Spleen (tissue), 11 donors: ENCODE data around the gene GARNL3. TPM values are rescaled to one million over a fixed set of nuclear protein-coding genes. Genes with fewer than 3 reads are reported as not detected.
A peak's percentile ranks its signal among the peaks of the same experiment; 100 is the strongest.

Experiments
- DNase-seq: peaks from one replicate; pipeline ENCODE4 v3.0.0-alpha.2; 2020
- H3K27ac ChIP-seq, 8 donors: fragments of 200-600 bp; sonication (generic) in 7 of 8; 1 replicate in 4 of 8; 2 replicates in 4 of 8; pipeline versions ENCODE4 v1.5.0 to v1.8.0; 2016 to 2021; ENCODE audit warnings: inconsistent platforms in 4 of 8, mild to moderate bottlenecking in 4 of 8, moderate library complexity in 1 of 8
- H3K27me3 ChIP-seq, 7 donors: fragments of 200-600 bp; sonication (generic) in 6 of 7; replicated peaks in 1 of 7; 1 replicate in 4 of 7; 2 replicates in 3 of 7; pipeline versions ENCODE4 v1.5.0 to v1.8.0; 2016 to 2021; ENCODE audit warnings: inconsistent platforms in 3 of 7, mild to moderate bottlenecking in 1 of 7
- H3K36me3 ChIP-seq, 6 donors: fragments of 200-600 bp; sonication (generic) in 5 of 6; 1 replicate in 4 of 6; 2 replicates in 2 of 6; pipeline versions ENCODE4 v1.5.0 to v1.8.0; 2016 to 2021; ENCODE audit warnings: inconsistent platforms in 2 of 6
- H3K4me1 ChIP-seq, 6 donors: fragments of 200-600 bp; sonication (generic) in 5 of 6; 1 replicate in 3 of 6; 2 replicates in 3 of 6; pipeline versions ENCODE4 v1.5.0 to v1.8.0; 2016 to 2021; ENCODE audit warnings: inconsistent platforms in 3 of 6
- H3K4me3 ChIP-seq, 8 donors: fragments of 200-600 bp; sonication (generic) in 7 of 8; 1 replicate in 4 of 8; 2 replicates in 4 of 8; pipeline versions ENCODE4 v1.5.0 to v1.8.0; 2016 to 2021; ENCODE audit warnings: inconsistent platforms in 4 of 8, mild to moderate bottlenecking in 4 of 8, moderate library complexity in 2 of 8
- H3K9me3 ChIP-seq, 8 donors: fragments of 200-600 bp; sonication (generic) in 7 of 8; 1 replicate in 4 of 8; 2 replicates in 4 of 8; pipeline versions ENCODE4 v1.5.0 to v1.8.0; 2016 to 2021; ENCODE audit warnings: inconsistent platforms in 4 of 8
- POLR2A ChIP-seq, 3 donors: fragments of 450-650 bp; IDR thresholded peaks; one replicate each; pipeline ENCODE4 v1.5.1; 2017; ENCODE audit warnings: antibody characterized with exemption in 3 of 3, mild to moderate bottlenecking in 1 of 3
- POLR2AphosphoS5 ChIP-seq, 3 donors: sonication (generic); formaldehyde crosslinking; IDR thresholded peaks; one replicate each; pipeline ENCODE4 v1.5.1; 2017; ENCODE audit warnings: antibody characterized with exemption in 3 of 3
- WGBS, 5 donors: extraction: QIAGEN DNeasy Blood & Tissue Kit in 3 of 5; methylation state at CpG; one replicate each; pipeline versions ENCODE4 v1.1.5 to v1.1.7; 2013 to 2018; 5-methylcytosine and 5-hydroxymethylcytosine counted together
- intact Hi-C: fragments of 100-400 bp; cut with DNase I; formaldehyde crosslinking; loops from one replicate; pipeline ENCODE4 v1.15.0; 2023; ENCODE audit warnings: low total_unique reads
- polyA plus RNA-seq, 3 donors: library from polyadenylated mRNA; stranded (reverse); fragments of 200-250 nt; gene quantifications; one replicate each; pipeline ENCODE4 v1.2.1, GENCODE V29; 2013
- total RNA-seq, 7 donors: library from RNA; depleted of rRNA in 3 of 7; stranded (reverse); fragments of >200 nt in 3 of 7; fragmentation: NEBNext Ultra II Directional in 4 of 7; extraction: Animal tissue kit (Norgen Biotek cat#: 25700) in 4 of 7; gene quantifications; one replicate each; pipeline versions ENCODE4 v1.1.0 to v1.2.1, GENCODE V29; 2016 to 2021
- TF ChIP-seq, protein P1 (sequence below), 11 experiments: fragments of 200-600 bp in 7 of 11; fragments of 450-650 bp in 4 of 11; sonication (generic) in 4 of 11; IDR thresholded peaks in 8 of 11; conservative IDR thresholded peaks in 3 of 11; 1 replicate in 7 of 11; 2 replicates in 4 of 11; pipeline versions ENCODE4 v1.4.0 to v1.8.0; 2016 to 2021; ENCODE audit warnings: antibody characterized with exemption in 11 of 11, inconsistent platforms in 4 of 11, mild to moderate bottlenecking in 1 of 11
- donor health status: healthy with polysubstance abuse.
- donor health status: DM: no; HTN: no; CAD: no; lungs with moderate emphysema.
- donor health status: DM: no; HTN: no; CAD: no.
- donor health status: Bipolar disorder and iron deficiency.
- donor health status: healthy.
- donor health status: DM: no; HTN: no; CAD: no.
- donor health status: DM: yes; HTN: yes; CAD: no.

GARNL3 gene
- total and polyA plus RNA-seq, 10 donors: 2.1 to 14.7 (median 10.0) TPM

GRCh38 chr9:127396808-127397645 is 132.5 kb downstream of the GARNL3 start, which contains the start of gene SLC2A8:
TSS of gene SLC2A8 (plus strand) at chr9:127397169. CDS start at chr9:127397231, 62 bp downstream.
- H3K27me3 ChIP-seq: peaks cover 0 to 41% (median 0%) of the 10 kb centered on the region in 7 donors
- TF ChIP-seq, protein P1, sequence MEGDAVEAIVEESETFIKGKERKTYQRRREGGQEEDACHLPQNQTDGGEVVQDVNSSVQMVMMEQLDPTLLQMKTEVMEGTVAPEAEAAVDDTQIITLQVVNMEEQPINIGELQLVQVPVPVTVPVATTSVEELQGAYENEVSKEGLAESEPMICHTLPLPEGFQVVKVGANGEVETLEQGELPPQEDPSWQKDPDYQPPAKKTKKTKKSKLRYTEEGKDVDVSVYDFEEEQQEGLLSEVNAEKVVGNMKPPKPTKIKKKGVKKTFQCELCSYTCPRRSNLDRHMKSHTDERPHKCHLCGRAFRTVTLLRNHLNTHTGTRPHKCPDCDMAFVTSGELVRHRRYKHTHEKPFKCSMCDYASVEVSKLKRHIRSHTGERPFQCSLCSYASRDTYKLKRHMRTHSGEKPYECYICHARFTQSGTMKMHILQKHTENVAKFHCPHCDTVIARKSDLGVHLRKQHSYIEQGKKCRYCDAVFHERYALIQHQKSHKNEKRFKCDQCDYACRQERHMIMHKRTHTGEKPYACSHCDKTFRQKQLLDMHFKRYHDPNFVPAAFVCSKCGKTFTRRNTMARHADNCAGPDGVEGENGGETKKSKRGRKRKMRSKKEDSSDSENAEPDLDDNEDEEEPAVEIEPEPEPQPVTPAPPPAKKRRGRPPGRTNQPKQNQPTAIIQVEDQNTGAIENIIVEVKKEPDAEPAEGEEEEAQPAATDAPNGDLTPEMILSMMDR (IDR thresholded peaks at IDR 0.05 in 8 of 11, conservative IDR thresholded peaks at IDR 0.05 in 3 of 11): peak in 6 of 11 experiments; percentile 14 to 56 (median 46)
- TF ChIP-seq POLR2A (IDR thresholded peaks at IDR 0.05): peak in 1 of 3 donors; percentile 55
- TF ChIP-seq POLR2AphosphoS5 (IDR thresholded peaks at IDR 0.05): peak; percentile 89 to 96 (median 93)
- intact Hi-C loops: loop anchor here (10.0 kb wide), 1 partner anchor 172 kb away; no protein-coding TSS in a partner anchor
- peaks cover 0 to 24% (median 0%) of the 10 kb centered on the region in 6 donors for H3K36me3 ChIP-seq
- H3K4me3 ChIP-seq: peak within 1 kb of the TSS; percentile 72 to 90 (median 82)
- H3K9me3 ChIP-seq: no peaks in the 10 kb centered on the region
- H3K27ac ChIP-seq: peak within 1 kb of the TSS; percentile 67 to 89 (median 86)
- DNase-seq: peak; percentile 98
- WGBS, 5 donors: 1% methylated on average over 17 to 87 of the region's 87 CpGs
- peaks cover 6 to 35% (median 24%) of the 10 kb centered on the region in 6 donors for H3K4me1 ChIP-seq

DNA sequence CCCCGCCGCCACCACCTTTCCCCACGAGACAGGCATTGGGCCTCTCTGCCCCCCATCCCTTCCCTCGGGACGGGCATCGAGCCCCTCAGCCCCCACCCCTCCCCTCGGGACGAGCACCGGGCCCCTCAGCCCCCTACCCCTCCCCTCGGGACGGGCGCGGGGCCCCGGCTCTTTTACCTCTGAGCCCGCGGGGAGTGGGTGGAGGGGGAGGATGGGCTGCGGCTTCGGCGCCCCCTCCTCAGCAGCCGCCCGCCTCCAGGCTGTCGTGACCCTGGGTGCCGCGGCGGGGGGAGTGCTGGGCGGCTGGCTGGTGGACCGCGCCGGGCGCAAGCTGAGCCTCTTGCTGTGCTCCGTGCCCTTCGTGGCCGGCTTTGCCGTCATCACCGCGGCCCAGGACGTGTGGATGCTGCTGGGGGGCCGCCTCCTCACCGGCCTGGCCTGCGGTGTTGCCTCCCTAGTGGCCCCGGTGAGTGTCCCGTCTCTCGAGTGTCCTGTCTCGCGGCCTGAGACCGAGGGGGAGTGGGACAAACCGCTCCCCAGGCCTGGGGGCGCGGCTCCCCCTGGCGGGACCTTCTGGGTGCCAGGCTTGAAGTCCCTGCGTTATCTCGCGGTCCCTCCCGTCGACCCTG is 133.2 kb downstream of the GARNL3 start:
- Histone ChIP-seq H3K9me3 (no peaks in the 10 kb centered on the region), H3K27me3 (peaks cover 0 to 40% (median 0%) of the 10 kb centered on the region in 7 donors), H3K4me3 (peak overlapping the region; percentile 72 to 90 (median 82)), H3K27ac (peak overlapping the region; percentile 67 to 89 (median 86)), H3K36me3 (peaks cover 0 to 31% (median 0%) of the 10 kb centered on the region in 6 donors), H3K4me1 (peaks cover 6 to 35% (median 24%) of the 10 kb centered on the region in 6 donors)
- WGBS, 5 donors: 1 to 6% (median 2%) methylated on average over 29 to 55 of the region's 55 CpGs
- TF ChIP-seq POLR2A (IDR thresholded peaks at IDR 0.05) (no peak), POLR2AphosphoS5 (IDR thresholded peaks at IDR 0.05) (peak in 1 of 3 donors; percentile 48)
- TF ChIP-seq, protein P1 (IDR thresholded peaks at IDR 0.05 in 8 of 11, conservative IDR thresholded peaks at IDR 0.05 in 3 of 11): peak in 7 of 11 experiments; percentile 30 to 58 (median 50)
- intact Hi-C loops: loop anchor here (10.0 kb wide), 1 partner anchor 173 kb away; no protein-coding TSS in a partner anchor
- peak; percentile 89 for DNase-seq

DNA sequence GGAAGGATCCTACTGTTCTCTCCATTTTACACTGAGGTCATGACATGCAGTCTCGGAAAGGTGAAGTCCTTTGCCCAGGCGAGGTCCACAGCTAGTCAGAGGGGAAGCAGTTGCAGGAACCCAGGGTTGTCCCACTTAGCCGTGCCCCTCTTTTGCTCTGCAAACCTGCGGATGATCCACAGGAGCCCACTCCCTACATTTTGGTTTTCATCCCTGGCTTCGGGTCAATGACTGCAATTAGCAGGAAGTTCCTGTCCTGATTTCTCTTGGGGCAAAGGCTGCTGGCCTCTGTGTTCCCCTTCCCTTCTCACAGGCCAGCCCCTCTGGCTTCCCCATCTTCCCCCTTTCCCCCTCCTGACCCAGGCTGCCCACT is 133.7 kb downstream of the GARNL3 start:
- peaks cover 0 to 40% (median 0%) of the 10 kb centered on the region in 7 donors for H3K27me3 ChIP-seq
- peak; percentile 71 for DNase-seq
- H3K9me3 ChIP-seq: no peaks in the 10 kb centered on the region
- H3K4me3 ChIP-seq: peak overlapping the region; percentile 72 to 90 (median 82)
- WGBS, 5 donors: 37 to 62% (median 42%) methylated on average over 4 to 5 of the region's 5 CpGs
- H3K36me3 ChIP-seq: peaks cover 0 to 35% (median 0%) of the 10 kb centered on the region in 6 donors
- TF ChIP-seq, protein P1 (IDR thresholded peaks at IDR 0.05 in 8 of 11, conservative IDR thresholded peaks at IDR 0.05 in 3 of 11): peak in 1 of 11 experiments; percentile 19
- TF ChIP-seq POLR2A (IDR thresholded peaks at IDR 0.05): no peak
- H3K4me1 ChIP-seq: peaks cover 6 to 35% (median 24%) of the 10 kb centered on the region in 6 donors
- H3K27ac ChIP-seq: peak overlapping the region in 5 of 8 donors; percentile 85 to 89 (median 87)
- intact Hi-C loops: loop anchor here (10.0 kb wide), 1 partner anchor 173 kb away; no protein-coding TSS in a partner anchor
